AG09319 (cell line): Measurements from ENCODE around the gene HS3ST4.

Experiments used
- DNase-seq: peaks from one replicate; pipeline ENCODE4 v3.0.0-alpha.2; 2010; ENCODE audit warnings: low read depth; ENCODE audit errors: extremely low read depth
- TF ChIP-seq, protein P1 (sequence below): IDR thresholded peaks from 2 replicates; pipeline ENCODE4 v1.5.1; 2011; ENCODE audit warnings: low read depth, mild to moderate bottlenecking, inconsistent platforms, low read length, moderate library complexity

Gene HS3ST4

DNA sequence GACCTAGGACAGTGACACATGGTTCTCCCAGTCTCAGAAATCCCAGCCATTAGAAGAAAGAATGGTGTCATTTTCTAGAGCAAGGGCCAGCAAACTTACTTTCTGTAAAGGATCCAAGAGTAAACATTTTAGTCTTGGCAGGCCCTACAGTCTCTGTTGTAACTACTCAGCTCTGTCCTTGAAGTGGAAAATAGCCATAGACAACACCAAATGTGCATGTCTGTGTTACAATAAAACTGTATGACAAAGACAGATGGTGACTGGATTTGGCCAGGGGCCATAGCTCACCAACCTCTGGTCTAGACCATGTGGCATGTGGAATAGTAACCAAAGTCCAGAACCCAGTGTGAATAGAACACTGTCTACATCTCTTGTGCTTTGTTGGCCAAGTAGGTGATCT lies 286.5 kb downstream of the HS3ST4 start:
- TF ChIP-seq, protein P1, sequence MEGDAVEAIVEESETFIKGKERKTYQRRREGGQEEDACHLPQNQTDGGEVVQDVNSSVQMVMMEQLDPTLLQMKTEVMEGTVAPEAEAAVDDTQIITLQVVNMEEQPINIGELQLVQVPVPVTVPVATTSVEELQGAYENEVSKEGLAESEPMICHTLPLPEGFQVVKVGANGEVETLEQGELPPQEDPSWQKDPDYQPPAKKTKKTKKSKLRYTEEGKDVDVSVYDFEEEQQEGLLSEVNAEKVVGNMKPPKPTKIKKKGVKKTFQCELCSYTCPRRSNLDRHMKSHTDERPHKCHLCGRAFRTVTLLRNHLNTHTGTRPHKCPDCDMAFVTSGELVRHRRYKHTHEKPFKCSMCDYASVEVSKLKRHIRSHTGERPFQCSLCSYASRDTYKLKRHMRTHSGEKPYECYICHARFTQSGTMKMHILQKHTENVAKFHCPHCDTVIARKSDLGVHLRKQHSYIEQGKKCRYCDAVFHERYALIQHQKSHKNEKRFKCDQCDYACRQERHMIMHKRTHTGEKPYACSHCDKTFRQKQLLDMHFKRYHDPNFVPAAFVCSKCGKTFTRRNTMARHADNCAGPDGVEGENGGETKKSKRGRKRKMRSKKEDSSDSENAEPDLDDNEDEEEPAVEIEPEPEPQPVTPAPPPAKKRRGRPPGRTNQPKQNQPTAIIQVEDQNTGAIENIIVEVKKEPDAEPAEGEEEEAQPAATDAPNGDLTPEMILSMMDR, result no peak
- no peak for DNase-seq

- TF ChIP-seq, protein P1, result no peak
- DNase-seq, result no peak
These were observed 296.3 kb downstream of the HS3ST4 start for GRCh38 chr16:25988084-25988483.

DNA sequence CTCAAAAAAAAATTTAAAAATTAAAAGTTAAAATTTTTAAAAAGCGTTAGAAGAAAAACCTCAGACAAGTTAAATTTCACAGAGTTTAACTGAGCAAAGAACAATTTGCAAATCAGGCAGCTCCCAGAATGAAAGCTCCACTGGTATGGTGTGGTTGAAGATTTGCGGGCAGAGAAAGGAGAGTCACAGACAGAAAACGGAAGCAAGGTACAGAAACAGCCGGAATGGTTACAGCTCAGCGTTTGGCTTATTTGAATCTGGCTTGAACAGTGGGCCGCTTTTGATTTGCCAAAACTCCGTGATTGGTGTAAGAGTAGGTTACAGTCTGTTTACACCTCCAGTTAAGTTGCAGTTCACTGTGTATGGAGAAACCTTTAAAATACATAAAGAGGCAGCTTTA lies 297.1 kb downstream of the HS3ST4 start:
- DNase-seq, result no peak
- TF ChIP-seq, protein P1, result no peak

DNA sequence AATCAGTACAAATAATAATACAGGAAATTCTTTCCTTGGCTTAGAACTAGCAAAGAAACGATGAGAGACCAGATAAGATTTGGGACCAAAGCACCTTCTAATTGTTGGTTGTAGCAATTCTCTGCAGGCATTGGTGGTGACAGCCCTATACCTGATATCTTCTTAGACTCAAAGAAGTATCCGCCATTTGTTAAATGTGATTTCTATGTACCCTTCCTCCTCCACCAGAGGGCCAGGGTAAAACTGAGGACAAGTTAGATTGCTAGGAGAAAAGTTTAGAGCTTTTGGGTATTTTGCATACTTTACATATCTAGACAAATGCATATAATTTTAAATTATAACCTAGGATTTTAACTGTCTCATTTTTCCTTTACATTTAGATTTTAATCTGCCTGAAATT lies 304.3 kb downstream of the HS3ST4 start:
- TF ChIP-seq, protein P1, result no peak
- no peak for DNase-seq

GRCh38 chr16:26005336-26005735 lies 313.6 kb downstream of the HS3ST4 start:
- DNase-seq, result no peak
- TF ChIP-seq, protein P1, result no peak

GRCh38 chr16:26012376-26012775 lies 320.6 kb downstream of the HS3ST4 start:
- DNase-seq, result no peak
- TF ChIP-seq, protein P1, result no peak

DNA sequence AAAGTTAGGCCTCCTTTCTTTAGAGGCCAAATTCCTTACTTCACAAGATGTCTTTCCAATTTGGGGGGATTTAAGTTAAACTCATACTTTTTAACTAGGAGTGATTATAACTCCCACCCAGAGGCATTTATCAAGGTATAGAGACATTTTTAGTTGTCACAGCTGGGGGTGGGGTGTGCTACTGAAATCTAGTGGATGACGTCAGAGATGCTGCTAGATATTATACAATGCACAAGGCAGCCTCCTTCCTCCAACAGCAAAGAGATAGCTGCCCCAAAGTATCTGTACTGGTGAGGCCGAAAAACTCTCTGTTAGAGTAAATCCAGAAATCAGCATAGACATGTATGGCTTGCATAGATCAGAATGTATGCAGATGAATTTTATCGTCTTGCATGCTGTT lies 324.0 kb downstream of the HS3ST4 start:
- DNase-seq, result no peak
- TF ChIP-seq, protein P1, result no peak

GRCh38 chr16:26016989-26017388 lies 325.2 kb downstream of the HS3ST4 start:
- no peak for DNase-seq
- TF ChIP-seq, protein P1, result no peak
